NCI-H446 (cell line): ENCODE data around the gene SOWAHD.
"Not testable (repeated sequence)": the region's sequence is repeated elsewhere in the genome, so short reads cannot be mapped to it uniquely, and the experiment has no call there.

Experiments used
- DNase-seq, 2 experiments: peaks; one replicate each; lab custom pipeline; 2025; lab: John Stamatoyannopoulos, UW

Gene SOWAHD

GRCh38 chrX:119757979-119758730 is at the start of gene SOWAHD:
SOWAHD (plus strand) TSS chrX:119758588; CDS start chrX:119758668, 80 bp downstream.
- DNase-seq = no peak

- no peak for DNase-seq
Measured at GRCh38 chrX:119708936-119709335, 49.5 kb upstream of the SOWAHD start.

GRCh38 chrX:119709630-119710029 is 48.8 kb upstream of the SOWAHD start:
- no peak for DNase-seq

- no peak for DNase-seq
Measured at GRCh38 chrX:119721487-119721886, 36.9 kb upstream of the SOWAHD start.

GRCh38 chrX:119721926-119722325 is 36.5 kb upstream of the SOWAHD start:
- DNase-seq = no peak

GRCh38 chrX:119726900-119727555 is 31.4 kb upstream of the SOWAHD start:
- DNase-seq = no peak

- DNase-seq = no peak
Measured at GRCh38 chrX:119728487-119728886, 29.9 kb upstream of the SOWAHD start.

GRCh38 chrX:119729408-119730201 is 28.8 kb upstream of the SOWAHD start:
- peak in 1 of 2 experiments; percentile 58 for DNase-seq

- peak; percentile 49 to 81 for DNase-seq
Measured at GRCh38 chrX:119734897-119735339, 23.5 kb upstream of the SOWAHD start.

- DNase-seq = peak in 1 of 2 experiments; percentile 16
Measured at GRCh38 chrX:119735467-119735866, 22.9 kb upstream of the SOWAHD start.

GRCh38 chrX:119736206-119736764 is 22.1 kb upstream of the SOWAHD start:
- no peak for DNase-seq

GRCh38 chrX:119738742-119739141 is 19.6 kb upstream of the SOWAHD start:
- DNase-seq = peak in 1 of 2 experiments; percentile 20

GRCh38 chrX:119745283-119745848 is 13.0 kb upstream of the SOWAHD start:
- DNase-seq = no peak

- not testable (repeated sequence) for DNase-seq
Measured at GRCh38 chrX:119750131-119750530, 8.3 kb upstream of the SOWAHD start.

- not testable (repeated sequence) for DNase-seq
Measured at GRCh38 chrX:119750751-119751150, 7.6 kb upstream of the SOWAHD start.

GRCh38 chrX:119753001-119753400 is 5.4 kb upstream of the SOWAHD start:
- DNase-seq = no peak

GRCh38 chrX:119753639-119754257 is 4.6 kb upstream of the SOWAHD start:
- peak; percentile 15 to 28 for DNase-seq

GRCh38 chrX:119755981-119756533 is 2.3 kb upstream of the SOWAHD start:
- no peak for DNase-seq

GRCh38 chrX:119756926-119757635 is 1.3 kb upstream of the SOWAHD start:
- DNase-seq = no peak

GRCh38 chrX:119757646-119757978 is 776 bp upstream of the SOWAHD start:
- DNase-seq = no peak
